Neural progenitor cell (in vitro differentiated cells): ENCODE data around the gene FEM1B. TPM values are rescaled to one million over a fixed set of nuclear protein-coding genes. Genes with fewer than 3 reads are reported as not detected.

Experiments used
- DNase-seq: peaks from one replicate; pipeline ENCODE4 v3.0.0-alpha.2; 2016; ENCODE audit warnings: low spot score
- H2AFZ ChIP-seq: fragments of 200-600 bp; sonication (generic); replicated peaks from 2 replicates; pipeline ENCODE4 v1.6.1; 2016; ENCODE audit warnings: antibody characterized with exemption
- H3F3A ChIP-seq: fragments of 200-600 bp; sonication (generic); 2 replicates; pipeline ENCODE4 v1.6.1; 2016; ENCODE audit warnings: antibody characterized with exemption, low read depth
- H3K27ac ChIP-seq: fragments of 200-600 bp; sonication (generic); 2 replicates; pipeline ENCODE4 v1.5.1; 2016; ENCODE audit warnings: mild to moderate bottlenecking
- H3K27me3 ChIP-seq: fragments of 200-600 bp; sonication (generic); 2 replicates; pipeline ENCODE4 v1.6.1; 2016; ENCODE audit warnings: mild to moderate bottlenecking, moderate library complexity
- H3K36me3 ChIP-seq: fragments of 200-600 bp; sonication (generic); 2 replicates; pipeline ENCODE4 v1.5.1; 2016
- H3K4me1 ChIP-seq: fragments of 200-600 bp; sonication (generic); 2 replicates; pipeline ENCODE4 v1.6.1; 2016; ENCODE audit warnings: mixed run types
- H3K4me2 ChIP-seq: fragments of 200-600 bp; sonication (generic); 2 replicates; pipeline ENCODE4 v1.6.1; 2016
- H3K4me3 ChIP-seq: fragments of 200-600 bp; sonication (generic); 2 replicates; pipeline ENCODE4 v1.5.1; 2016
- H3K79me2 ChIP-seq: fragments of 200-600 bp; sonication (generic); 2 replicates; pipeline ENCODE4 v1.6.1; 2016; ENCODE audit warnings: low read depth
- H3K9ac ChIP-seq: fragments of 200-600 bp; sonication (generic); 2 replicates; pipeline ENCODE4 v1.6.1; 2016
- H3K9me3 ChIP-seq: fragments of 200-600 bp; sonication (generic); 2 replicates; pipeline ENCODE4 v1.5.1; 2016; ENCODE audit warnings: low read depth
- H4K20me1 ChIP-seq: fragments of 200-600 bp; sonication (generic); 2 replicates; pipeline ENCODE4 v1.6.1; 2016; ENCODE audit warnings: low read depth
- H3K27ac Mint-ChIP-seq: 3 replicates; pipeline ENCODE4 v1.8.0; 2021; ENCODE audit warnings: mixed read lengths
- H3K27me3 Mint-ChIP-seq: 2 replicates; pipeline ENCODE4 v1.8.0; 2022; ENCODE audit warnings: low read depth, mild to moderate bottlenecking, inconsistent platforms, moderate library complexity, mixed read lengths; ENCODE audit not compliant: insufficient read depth
- H3K36me3 Mint-ChIP-seq: 3 replicates; pipeline ENCODE4 v1.8.0; 2021; ENCODE audit warnings: mixed read lengths
- H3K4me1 Mint-ChIP-seq: 3 replicates; pipeline ENCODE4 v1.8.0; 2021; ENCODE audit warnings: mixed read lengths
- H3K4me3 Mint-ChIP-seq: 3 replicates; pipeline ENCODE4 v1.8.0; 2021; ENCODE audit warnings: mild to moderate bottlenecking, moderate library complexity, mixed read lengths
- H3K9me3 Mint-ChIP-seq: 3 replicates; pipeline ENCODE4 v1.8.0; 2020; ENCODE audit warnings: mixed read lengths
- EZH2 ChIP-seq: fragments of 200-600 bp; sonication (generic); IDR thresholded peaks from 2 replicates; pipeline ENCODE4 v1.6.1; 2017; ENCODE audit warnings: antibody characterized with exemption, mild to moderate bottlenecking, moderate library complexity
- EZH2phosphoT487 ChIP-seq: fragments of 200-600 bp; sonication (generic); IDR thresholded peaks from 2 replicates; pipeline ENCODE4 v1.6.1; 2017; ENCODE audit warnings: antibody characterized with exemption
- total RNA-seq: library from RNA; depleted of rRNA; stranded (reverse); fragments of >200 nt; gene quantifications from 2 replicates; pipeline ENCODE4 v1.2.3, GENCODE V29; 2015; ENCODE audit warnings: low replicate concordance
- TF ChIP-seq, protein P1 (sequence below): fragments of 200-600 bp; sonication (generic); IDR thresholded peaks from 2 replicates; pipeline ENCODE4 v1.5.1; 2017; ENCODE audit warnings: antibody characterized with exemption, mild to moderate bottlenecking

Gene FEM1B
- total RNA-seq, 1 donor from 2014 or later: 80.0 TPM

- H3F3A ChIP-seq: peaks cover 5% of the 10 kb centered on the region
- H3K36me3 ChIP-seq: no peaks in the 10 kb centered on the region
- DNase-seq: no peak
- H3K27ac ChIP-seq: no peak overlapping the region
- no peak overlapping the region for H3K9ac ChIP-seq
- no peaks in the 10 kb centered on the region for H3K9me3 ChIP-seq
- TF ChIP-seq EZH2phosphoT487: no peak
- TF ChIP-seq, protein P1, sequence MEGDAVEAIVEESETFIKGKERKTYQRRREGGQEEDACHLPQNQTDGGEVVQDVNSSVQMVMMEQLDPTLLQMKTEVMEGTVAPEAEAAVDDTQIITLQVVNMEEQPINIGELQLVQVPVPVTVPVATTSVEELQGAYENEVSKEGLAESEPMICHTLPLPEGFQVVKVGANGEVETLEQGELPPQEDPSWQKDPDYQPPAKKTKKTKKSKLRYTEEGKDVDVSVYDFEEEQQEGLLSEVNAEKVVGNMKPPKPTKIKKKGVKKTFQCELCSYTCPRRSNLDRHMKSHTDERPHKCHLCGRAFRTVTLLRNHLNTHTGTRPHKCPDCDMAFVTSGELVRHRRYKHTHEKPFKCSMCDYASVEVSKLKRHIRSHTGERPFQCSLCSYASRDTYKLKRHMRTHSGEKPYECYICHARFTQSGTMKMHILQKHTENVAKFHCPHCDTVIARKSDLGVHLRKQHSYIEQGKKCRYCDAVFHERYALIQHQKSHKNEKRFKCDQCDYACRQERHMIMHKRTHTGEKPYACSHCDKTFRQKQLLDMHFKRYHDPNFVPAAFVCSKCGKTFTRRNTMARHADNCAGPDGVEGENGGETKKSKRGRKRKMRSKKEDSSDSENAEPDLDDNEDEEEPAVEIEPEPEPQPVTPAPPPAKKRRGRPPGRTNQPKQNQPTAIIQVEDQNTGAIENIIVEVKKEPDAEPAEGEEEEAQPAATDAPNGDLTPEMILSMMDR: no peak
- no peak for TF ChIP-seq EZH2
- no peak overlapping the region for H3K27ac Mint-ChIP-seq
- H3K27me3 Mint-ChIP-seq: peaks cover 2% of the 10 kb centered on the region
- no peak overlapping the region for H3K4me2 ChIP-seq
- H3K79me2 ChIP-seq: no peaks in the 10 kb centered on the region
- no peaks in the 10 kb centered on the region for H3K9me3 Mint-ChIP-seq
- no peaks in the 10 kb centered on the region for H4K20me1 ChIP-seq
- H3K27me3 ChIP-seq: no peaks in the 10 kb centered on the region
- H3K4me3 Mint-ChIP-seq: no peak overlapping the region
- no peak overlapping the region for H3K4me3 ChIP-seq
- H3K4me1 Mint-ChIP-seq: peaks cover 14% of the 10 kb centered on the region
- no peaks in the 10 kb centered on the region for H3K36me3 Mint-ChIP-seq
- H2AFZ ChIP-seq: no peak overlapping the region
- peaks cover 17% of the 10 kb centered on the region for H3K4me1 ChIP-seq
Observed at GRCh38 chr15:68321229-68321628, 43.7 kb downstream of the FEM1B start.

DNA sequence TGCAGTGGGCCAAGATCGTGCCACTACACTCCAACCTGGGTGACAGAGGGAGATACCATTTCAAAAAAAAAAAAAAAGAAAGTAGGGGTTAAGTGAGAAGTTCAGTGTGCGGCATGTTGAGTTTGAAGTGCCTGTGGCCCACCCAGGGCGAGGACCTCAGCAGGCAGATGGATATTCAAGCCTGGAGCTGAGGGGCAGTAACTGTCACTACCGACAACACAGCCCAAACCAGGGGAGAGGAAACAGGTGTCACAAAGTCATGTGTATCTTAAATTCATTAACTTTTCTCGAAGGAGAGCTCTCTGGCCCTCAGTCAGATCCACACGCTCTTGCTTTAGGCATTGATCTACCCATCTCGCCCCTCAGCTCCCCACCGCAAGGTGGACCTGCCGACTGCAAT is 45.3 kb downstream of the FEM1B start:
- Mint-ChIP-seq H3K9me3 (no peaks in the 10 kb centered on the region), H3K4me3 (no peak overlapping the region), H3K36me3 (no peaks in the 10 kb centered on the region), H3K4me1 (peaks cover 14% of the 10 kb centered on the region), H3K27ac (no peak overlapping the region), H3K27me3 (peaks cover 5% of the 10 kb centered on the region)
- Histone ChIP-seq H3K4me3 (no peak overlapping the region), H3K27me3 (no peaks in the 10 kb centered on the region), H3K9ac (no peak overlapping the region), H4K20me1 (no peaks in the 10 kb centered on the region), H3K4me2 (no peak overlapping the region), H3K4me1 (peaks cover 17% of the 10 kb centered on the region), H3K36me3 (no peaks in the 10 kb centered on the region), H3F3A (no peaks in the 10 kb centered on the region), H3K79me2 (no peaks in the 10 kb centered on the region), H3K27ac (no peak overlapping the region), H2AFZ (no peak overlapping the region), H3K9me3 (no peaks in the 10 kb centered on the region)
- no peak for DNase-seq
- TF ChIP-seq, protein P1: no peak
- TF ChIP-seq EZH2phosphoT487: no peak
- no peak for TF ChIP-seq EZH2

- TF ChIP-seq EZH2 (no peak), EZH2phosphoT487 (no peak)
- TF ChIP-seq, protein P1: no peak
- H3K27ac Mint-ChIP-seq: no peak overlapping the region
- H3K9me3 Mint-ChIP-seq: no peaks in the 10 kb centered on the region
- H3K4me1 ChIP-seq: peaks cover 30% of the 10 kb centered on the region
- no peaks in the 10 kb centered on the region for H3K9me3 ChIP-seq
- no peak overlapping the region for H3K9ac ChIP-seq
- H3K27me3 ChIP-seq: no peaks in the 10 kb centered on the region
- H3K4me2 ChIP-seq: no peak overlapping the region
- H3K36me3 ChIP-seq: no peaks in the 10 kb centered on the region
- no peaks in the 10 kb centered on the region for H4K20me1 ChIP-seq
- H3K4me1 Mint-ChIP-seq: peaks cover 35% of the 10 kb centered on the region
- H3K36me3 Mint-ChIP-seq: no peaks in the 10 kb centered on the region
- DNase-seq: no peak
- peaks cover 12% of the 10 kb centered on the region for H3K27me3 Mint-ChIP-seq
- no peak overlapping the region for H3K27ac ChIP-seq
- H3K4me3 ChIP-seq: no peak overlapping the region
- no peak overlapping the region for H2AFZ ChIP-seq
- H3F3A ChIP-seq: peaks cover 5% of the 10 kb centered on the region
- no peak overlapping the region for H3K4me3 Mint-ChIP-seq
- no peaks in the 10 kb centered on the region for H3K79me2 ChIP-seq
Observed at GRCh38 chr15:68325726-68326125, 48.2 kb downstream of the FEM1B start.
